K562 (cell line): ENCODE results near the gene OR2V2. TPM values are rescaled to one million over a fixed set of nuclear protein-coding genes. Genes with fewer than 3 reads are reported as not detected.

ENCODE experiments used
- ELK1 ChIP-seq: sonication (generic); formaldehyde crosslinking; IDR thresholded peaks from 2 replicates; pipeline ENCODE4 v1.8.1; 2022; ENCODE audit warnings: missing genetic modification reagents
- MGA ChIP-seq: fragments of 450-650 bp; IDR thresholded peaks from 2 replicates; pipeline ENCODE4 v1.6.1; 2016; ENCODE audit warnings: mild to moderate bottlenecking, moderate library complexity
- MTA3 ChIP-seq: fragments of 450-650 bp; formaldehyde crosslinking; IDR thresholded peaks from 2 replicates; pipeline ENCODE4 v1.6.1; 2017; ENCODE audit warnings: mild to moderate bottlenecking, borderline replicate concordance
- PML ChIP-seq: IDR thresholded peaks from 2 replicates; pipeline ENCODE4 v1.6.1; 2012; ENCODE audit warnings: low read length, inconsistent platforms
- RBM39 ChIP-seq: fragments of 200-400 bp; formaldehyde crosslinking; optimal IDR thresholded peaks from 2 replicates; pipeline ENCODE3; 2018; ENCODE audit warnings: low read depth, low read length
- SMARCA4 ChIP-seq: fragments of 450-650 bp; IDR thresholded peaks from 2 replicates; pipeline ENCODE4 v1.6.1; 2016
- U2AF2 ChIP-seq: fragments of 200-400 bp; formaldehyde crosslinking; optimal IDR thresholded peaks from 2 replicates; pipeline ENCODE3; 2017; ENCODE audit warnings: low read depth, mild to moderate bottlenecking, low read length
- ZNF23 ChIP-seq: fragments of 250-450 bp; sonication (Bioruptor Pico); IDR thresholded peaks from 2 replicates; pipeline ENCODE4 v1.4.0; 2020; ENCODE audit warnings: mild to moderate bottlenecking
- ZNF282 ChIP-seq: sonication (generic); formaldehyde crosslinking; IDR thresholded peaks from 2 replicates; pipeline ENCODE4 v1.8.1; 2023; ENCODE audit warnings: missing genetic modification reagents
- ZNF436 ChIP-seq: fragments of 250-450, 450-650 bp; sonication (Bioruptor Pico); formaldehyde crosslinking; IDR thresholded peaks from 2 replicates; pipeline ENCODE4 v1.7.0; 2020; ENCODE audit warnings: mild to moderate bottlenecking
- polyA plus RNA-seq, 8 experiments: library from polyadenylated mRNA; depleted of rRNA in 4 of 8; stranded (reverse) in 5 of 8; unstranded in 3 of 8; fragments of >200 nt; fragmentation: Nextera tagmentation in 2 of 8; fragmentation: Illumina TruSeq in 1 of 8; extraction: Ambion mirVana in 2 of 8; extraction: Trizol in 1 of 8; gene quantifications; 2 replicates each; pipeline versions ENCODE4 v1.2.1 to v1.2.3, GENCODE V29; 2011 to 2014; ENCODE audit warnings: inconsistent platforms in 1 of 8, missing spikeins in 1 of 8
- total RNA-seq, 7 experiments: library from RNA; depleted of rRNA in 6 of 7; stranded (reverse); fragments of >200 nt in 6 of 7; fragmentation: Illumina TruSeq in 2 of 7; extraction: Trizol in 2 of 7; gene quantifications; 2 replicates each; pipeline versions ENCODE4 v1.2.1 to v1.2.3, GENCODE V29; 2011 to 2021; ENCODE audit warnings: low replicate concordance in 1 of 7
- TF ChIP-seq, protein P1 (sequence below): sonication (generic); formaldehyde crosslinking; IDR thresholded peaks from 2 replicates; pipeline ENCODE4 v1.8.1; 2023; ENCODE audit warnings: mild to moderate bottlenecking, missing genetic modification reagents

Gene OR2V2
- total and polyA plus RNA-seq, 9 of the 15 experiments (the other 6 are each of a cell fraction or from before 2014, with no cell fraction given), result 0.01 TPM; not detected in 8

DNA sequence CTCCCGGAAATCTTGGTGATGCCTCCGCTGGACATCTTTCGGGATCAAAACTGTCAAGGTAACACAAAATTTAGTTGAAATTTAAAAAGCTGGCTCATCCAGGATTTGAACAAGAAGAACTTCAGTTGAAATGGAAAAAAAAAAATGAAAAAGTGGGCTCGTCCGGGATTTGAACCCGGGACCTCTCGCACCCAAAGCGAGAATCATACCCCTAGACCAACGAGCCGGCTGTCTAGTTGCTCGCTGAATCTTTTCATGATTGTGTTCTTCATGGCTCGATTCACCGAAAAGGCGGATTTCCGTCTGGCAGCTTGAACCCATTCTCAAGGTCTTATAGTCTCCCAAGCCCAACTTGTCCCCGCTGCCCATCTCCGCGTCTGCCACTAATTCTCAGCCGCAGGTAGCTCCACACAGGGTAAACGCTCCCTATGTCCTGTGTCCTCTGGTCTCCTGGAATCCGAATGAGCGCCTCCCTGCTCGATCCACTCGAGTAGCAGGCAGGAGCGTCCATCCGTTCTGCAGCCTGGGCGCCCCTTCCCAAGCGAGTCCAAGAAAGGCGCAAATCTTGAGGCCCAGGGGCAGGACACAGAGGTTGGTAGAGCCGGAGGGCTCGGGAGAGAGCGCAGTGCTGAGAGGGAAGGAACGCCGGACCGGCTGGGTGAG, 41.4 kb downstream of the OR2V2 start (continued):
- TF ChIP-seq, protein P1, sequence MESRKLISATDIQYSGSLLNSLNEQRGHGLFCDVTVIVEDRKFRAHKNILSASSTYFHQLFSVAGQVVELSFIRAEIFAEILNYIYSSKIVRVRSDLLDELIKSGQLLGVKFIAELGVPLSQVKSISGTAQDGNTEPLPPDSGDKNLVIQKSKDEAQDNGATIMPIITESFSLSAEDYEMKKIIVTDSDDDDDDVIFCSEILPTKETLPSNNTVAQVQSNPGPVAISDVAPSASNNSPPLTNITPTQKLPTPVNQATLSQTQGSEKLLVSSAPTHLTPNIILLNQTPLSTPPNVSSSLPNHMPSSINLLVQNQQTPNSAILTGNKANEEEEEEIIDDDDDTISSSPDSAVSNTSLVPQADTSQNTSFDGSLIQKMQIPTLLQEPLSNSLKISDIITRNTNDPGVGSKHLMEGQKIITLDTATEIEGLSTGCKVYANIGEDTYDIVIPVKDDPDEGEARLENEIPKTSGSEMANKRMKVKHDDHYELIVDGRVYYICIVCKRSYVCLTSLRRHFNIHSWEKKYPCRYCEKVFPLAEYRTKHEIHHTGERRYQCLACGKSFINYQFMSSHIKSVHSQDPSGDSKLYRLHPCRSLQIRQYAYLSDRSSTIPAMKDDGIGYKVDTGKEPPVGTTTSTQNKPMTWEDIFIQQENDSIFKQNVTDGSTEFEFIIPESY (CRISPR knock-in tag), result 0 out of 2 replicates have a peak, but pooled peaks have one; percentile 1
- TF ChIP-seq ELK1 (no peak), ZNF436 (CRISPR knock-in tag) (no peak), ZNF282 (CRISPR knock-in tag) (no peak), MTA3 (peak; percentile 23; the same call in 1 of the 2 replicates), RBM39 (peak; percentile 26), SMARCA4 (no peak), PML (no peak), ZNF23 (CRISPR knock-in tag) (no peak), MGA (no peak), U2AF2 (no peak)
